Stomach (tissue), 4 donors: ENCODE results near the gene RNASE13.

Experiments
- EP300 ChIP-seq: sonication (generic); formaldehyde crosslinking; IDR thresholded peaks from one replicate; pipeline ENCODE4 v1.6.1; 2017; ENCODE audit warnings: antibody characterized with exemption
- POLR2A ChIP-seq, 4 donors: fragments of 450-650 bp; IDR thresholded peaks; one replicate each; pipeline ENCODE4 v1.6.1; 2016; ENCODE audit warnings: antibody characterized with exemption in 4 of 4, control low read depth in 2 of 4, mild to moderate bottlenecking in 1 of 4, moderate library complexity in 1 of 4
- POLR2AphosphoS5 ChIP-seq, 3 donors: sonication (generic); formaldehyde crosslinking; IDR thresholded peaks; one replicate each; pipeline ENCODE4 v1.6.1; 2016; ENCODE audit warnings: antibody characterized with exemption in 3 of 3
- TF ChIP-seq, protein P1 (sequence below), 7 experiments: fragments of 450-650 bp in 4 of 7; fragments of 200-600 bp in 3 of 7; sonication (generic) in 3 of 7; IDR thresholded peaks; one replicate each; pipeline ENCODE4 v1.5.1; 2016 to 2019; ENCODE audit warnings: antibody characterized with exemption in 7 of 7, control low read depth in 2 of 7, mild to moderate bottlenecking in 1 of 7

DNA sequence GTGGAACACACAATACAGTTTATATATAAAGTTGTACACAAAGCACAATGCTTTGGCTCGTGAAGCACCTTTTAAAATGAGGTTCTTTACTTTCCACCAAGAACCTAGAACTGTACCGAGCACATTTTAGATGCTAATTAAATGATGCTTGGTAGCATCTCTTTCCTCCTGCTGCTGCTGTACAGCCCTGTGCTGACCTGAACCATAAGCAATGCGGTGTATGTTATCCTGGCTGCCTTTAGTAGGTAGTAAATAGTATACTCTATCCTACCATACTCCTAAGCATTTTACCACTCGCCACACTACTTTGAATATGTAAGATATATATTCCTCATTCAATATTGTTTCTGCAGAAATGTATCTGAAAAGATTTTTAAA, 20.1 kb upstream of the RNASE13 start:
- TF ChIP-seq, protein P1, sequence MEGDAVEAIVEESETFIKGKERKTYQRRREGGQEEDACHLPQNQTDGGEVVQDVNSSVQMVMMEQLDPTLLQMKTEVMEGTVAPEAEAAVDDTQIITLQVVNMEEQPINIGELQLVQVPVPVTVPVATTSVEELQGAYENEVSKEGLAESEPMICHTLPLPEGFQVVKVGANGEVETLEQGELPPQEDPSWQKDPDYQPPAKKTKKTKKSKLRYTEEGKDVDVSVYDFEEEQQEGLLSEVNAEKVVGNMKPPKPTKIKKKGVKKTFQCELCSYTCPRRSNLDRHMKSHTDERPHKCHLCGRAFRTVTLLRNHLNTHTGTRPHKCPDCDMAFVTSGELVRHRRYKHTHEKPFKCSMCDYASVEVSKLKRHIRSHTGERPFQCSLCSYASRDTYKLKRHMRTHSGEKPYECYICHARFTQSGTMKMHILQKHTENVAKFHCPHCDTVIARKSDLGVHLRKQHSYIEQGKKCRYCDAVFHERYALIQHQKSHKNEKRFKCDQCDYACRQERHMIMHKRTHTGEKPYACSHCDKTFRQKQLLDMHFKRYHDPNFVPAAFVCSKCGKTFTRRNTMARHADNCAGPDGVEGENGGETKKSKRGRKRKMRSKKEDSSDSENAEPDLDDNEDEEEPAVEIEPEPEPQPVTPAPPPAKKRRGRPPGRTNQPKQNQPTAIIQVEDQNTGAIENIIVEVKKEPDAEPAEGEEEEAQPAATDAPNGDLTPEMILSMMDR (IDR thresholded peaks at IDR 0.05): no peak
- TF ChIP-seq POLR2A (IDR thresholded peaks at IDR 0.05): no peak
- TF ChIP-seq POLR2AphosphoS5 (IDR thresholded peaks at IDR 0.05): no peak
- no peak for TF ChIP-seq EP300
